Astrocyte of the spinal cord (primary cell): ENCODE results near the gene SLC25A18.

Source experiments
- DNase-seq: peaks from one replicate; pipeline ENCODE4 v3.0.0; 2011; ENCODE audit warnings: low read depth, low spot score
- H3K4me3 ChIP-seq: 2 replicates; pipeline ENCODE4 v1.5.1; 2011; ENCODE audit warnings: low read depth, mild to moderate bottlenecking, low read length, moderate library complexity
- in situ Hi-C: cut with HindIII; loops from 2 replicates; pipeline ENCODE4 v1.10.0; 2017; ENCODE audit warnings: low sequenced_read_pairs
- TF ChIP-seq, protein P1 (sequence below): IDR thresholded peaks from 2 replicates; pipeline ENCODE4 v1.5.1; 2012; ENCODE audit warnings: low read depth, mild to moderate bottlenecking, low read length, inconsistent platforms

Gene SLC25A18

GRCh38 chr22:17596226-17596625 is 32.9 kb downstream of the SLC25A18 start:
- DNase-seq, result no peak
- in situ Hi-C loops, result no loop called here
- TF ChIP-seq, protein P1, sequence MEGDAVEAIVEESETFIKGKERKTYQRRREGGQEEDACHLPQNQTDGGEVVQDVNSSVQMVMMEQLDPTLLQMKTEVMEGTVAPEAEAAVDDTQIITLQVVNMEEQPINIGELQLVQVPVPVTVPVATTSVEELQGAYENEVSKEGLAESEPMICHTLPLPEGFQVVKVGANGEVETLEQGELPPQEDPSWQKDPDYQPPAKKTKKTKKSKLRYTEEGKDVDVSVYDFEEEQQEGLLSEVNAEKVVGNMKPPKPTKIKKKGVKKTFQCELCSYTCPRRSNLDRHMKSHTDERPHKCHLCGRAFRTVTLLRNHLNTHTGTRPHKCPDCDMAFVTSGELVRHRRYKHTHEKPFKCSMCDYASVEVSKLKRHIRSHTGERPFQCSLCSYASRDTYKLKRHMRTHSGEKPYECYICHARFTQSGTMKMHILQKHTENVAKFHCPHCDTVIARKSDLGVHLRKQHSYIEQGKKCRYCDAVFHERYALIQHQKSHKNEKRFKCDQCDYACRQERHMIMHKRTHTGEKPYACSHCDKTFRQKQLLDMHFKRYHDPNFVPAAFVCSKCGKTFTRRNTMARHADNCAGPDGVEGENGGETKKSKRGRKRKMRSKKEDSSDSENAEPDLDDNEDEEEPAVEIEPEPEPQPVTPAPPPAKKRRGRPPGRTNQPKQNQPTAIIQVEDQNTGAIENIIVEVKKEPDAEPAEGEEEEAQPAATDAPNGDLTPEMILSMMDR, result no peak
- no peak overlapping the region for H3K4me3 ChIP-seq

- no peak overlapping the region for H3K4me3 ChIP-seq
- TF ChIP-seq, protein P1, result no peak
- in situ Hi-C loops, result no loop called here
- DNase-seq, result no peak
Observed at GRCh38 chr22:17597217-17597616, 33.9 kb downstream of the SLC25A18 start.

DNA sequence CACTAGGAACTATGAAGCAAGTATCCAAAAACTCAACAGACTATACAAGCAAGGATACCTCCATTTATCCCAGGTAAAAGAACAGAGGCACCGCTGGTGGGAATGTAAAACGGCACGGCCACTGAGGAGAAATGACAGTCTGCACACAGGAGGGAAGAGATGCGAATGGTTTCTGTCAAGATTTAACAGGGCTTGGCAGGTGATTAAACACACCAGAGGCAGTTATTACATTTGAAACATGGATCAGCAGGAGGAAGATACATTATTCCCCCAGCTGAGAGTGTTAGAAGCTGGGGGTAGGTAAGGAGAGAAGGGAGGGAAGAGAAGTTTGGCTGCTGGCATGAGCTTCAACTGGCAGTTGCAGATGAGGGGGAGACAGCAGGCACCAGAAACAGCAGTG is 35.0 kb downstream of the SLC25A18 start:
- no peak overlapping the region for H3K4me3 ChIP-seq
- TF ChIP-seq, protein P1, result no peak
- in situ Hi-C loops, result no loop called here
- DNase-seq, result no peak

GRCh38 chr22:17601031-17601430 is 37.7 kb downstream of the SLC25A18 start:
- no peak overlapping the region for H3K4me3 ChIP-seq
- TF ChIP-seq, protein P1, result no peak
- in situ Hi-C loops, result no loop called here
- no peak for DNase-seq

DNA sequence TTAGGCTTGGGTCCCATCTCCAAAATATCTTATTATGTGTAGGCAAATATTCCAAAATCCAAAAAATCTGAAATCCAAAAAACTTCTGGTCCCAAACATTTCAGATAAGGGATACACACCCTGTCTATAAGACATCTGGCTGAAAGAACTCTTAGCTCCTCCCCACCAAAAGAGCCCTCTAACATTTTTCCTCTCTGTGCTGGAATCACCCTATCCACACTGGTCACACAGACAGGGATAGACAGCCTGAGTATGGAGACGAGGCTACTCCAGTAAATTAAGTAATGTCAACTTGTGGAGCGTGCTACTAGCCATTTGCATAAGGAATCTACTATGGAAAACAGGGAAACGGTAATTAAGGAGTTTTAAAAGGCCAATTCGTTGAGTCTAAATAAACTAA is 40.4 kb downstream of the SLC25A18 start:
- TF ChIP-seq, protein P1, result no peak
- H3K4me3 ChIP-seq, result no peak overlapping the region
- in situ Hi-C loops, result no loop called here

GRCh38 chr22:17606496-17606895 is 43.2 kb downstream of the SLC25A18 start:
- in situ Hi-C loops, result no loop called here
- no peak overlapping the region for H3K4me3 ChIP-seq
- no peak for DNase-seq
- TF ChIP-seq, protein P1, result no peak

More for the DNA sequence above, 40.4 kb downstream of the SLC25A18 start:
- no peak for DNase-seq

GRCh38 chr22:17607891-17608521 is 44.7 kb downstream of the SLC25A18 start:
- DNase-seq, result no peak
- TF ChIP-seq, protein P1, result no peak
- in situ Hi-C loops, result no loop called here
- no peak overlapping the region for H3K4me3 ChIP-seq
